KMS-11 (cell line): ENCODE data around the gene NOP9.

Experiments used
- H2AFZ ChIP-seq: fragments of 200-600 bp; sonication (generic); 2 replicates; pipeline ENCODE4 v1.6.1; 2016; ENCODE audit warnings: antibody characterized with exemption, mixed run types, low read depth
- H3K27ac ChIP-seq: fragments of 200-600 bp; sonication (generic); 2 replicates; pipeline ENCODE4 v1.6.1; 2016; ENCODE audit warnings: mild to moderate bottlenecking, mixed run types
- H3K27me3 ChIP-seq: fragments of 200-600 bp; sonication (generic); 2 replicates; pipeline ENCODE4 v1.6.1; 2017; ENCODE audit warnings: mild to moderate bottlenecking, low read depth, mixed run types, moderate library complexity; ENCODE audit not compliant: insufficient read depth
- H3K36me3 ChIP-seq: fragments of 200-600 bp; sonication (generic); 2 replicates; pipeline ENCODE4 v1.6.1; 2017; ENCODE audit warnings: mild to moderate bottlenecking, mixed run types; ENCODE audit not compliant: insufficient read depth
- H3K4me1 ChIP-seq: fragments of 200-600 bp; sonication (generic); 2 replicates; pipeline ENCODE4 v1.6.1; 2016; ENCODE audit warnings: mild to moderate bottlenecking, low read depth, mixed run types; ENCODE audit not compliant: poor library complexity, severe bottlenecking
- H3K4me2 ChIP-seq: fragments of 200-600 bp; sonication (generic); 2 replicates; pipeline ENCODE4 v1.7.0; 2016; ENCODE audit warnings: mild to moderate bottlenecking, mixed run types
- H3K4me3 ChIP-seq: fragments of 200-600 bp; sonication (generic); IDR thresholded peaks from 2 replicates; pipeline ENCODE4 v1.6.1; 2017; ENCODE audit warnings: low read depth, low read length, mixed read lengths; ENCODE audit not compliant: insufficient read depth
- H3K79me2 ChIP-seq: fragments of 200-600 bp; sonication (generic); 2 replicates; pipeline ENCODE4 v1.6.1; 2016; ENCODE audit warnings: low read depth, mixed run types; ENCODE audit not compliant: insufficient read depth
- H3K9ac ChIP-seq: fragments of 200-600 bp; sonication (generic); 2 replicates; pipeline ENCODE4 v1.6.1; 2016; ENCODE audit warnings: mild to moderate bottlenecking, mixed run types
- H4K20me1 ChIP-seq: fragments of 200-600 bp; sonication (generic); 2 replicates; pipeline ENCODE4 v1.6.1; 2016; ENCODE audit warnings: mild to moderate bottlenecking, mixed run types; ENCODE audit not compliant: insufficient read depth
- TF ChIP-seq, protein P1 (sequence below): fragments of 200-600 bp; sonication (generic); conservative IDR thresholded peaks from 2 replicates; pipeline ENCODE4 v1.6.1; 2017; ENCODE audit warnings: low read depth, mild to moderate bottlenecking, antibody characterized with exemption, low read length, moderate library complexity, mixed read lengths

The NOP9 gene

GRCh38 chr14:24277606-24278321, 21.9 kb upstream of the NOP9 start:
- Histone ChIP-seq H3K79me2 (no peaks in the 10 kb centered on the region), H3K4me2 (no peak overlapping the region), H2AFZ (no peak overlapping the region)

GRCh38 chr14:24278424-24278823, 21.2 kb upstream of the NOP9 start:
- no peak overlapping the region for H3K4me2 ChIP-seq
- no peaks in the 10 kb centered on the region for H3K36me3 ChIP-seq
- H2AFZ ChIP-seq: no peak overlapping the region
- no peaks in the 10 kb centered on the region for H4K20me1 ChIP-seq
- TF ChIP-seq, protein P1, sequence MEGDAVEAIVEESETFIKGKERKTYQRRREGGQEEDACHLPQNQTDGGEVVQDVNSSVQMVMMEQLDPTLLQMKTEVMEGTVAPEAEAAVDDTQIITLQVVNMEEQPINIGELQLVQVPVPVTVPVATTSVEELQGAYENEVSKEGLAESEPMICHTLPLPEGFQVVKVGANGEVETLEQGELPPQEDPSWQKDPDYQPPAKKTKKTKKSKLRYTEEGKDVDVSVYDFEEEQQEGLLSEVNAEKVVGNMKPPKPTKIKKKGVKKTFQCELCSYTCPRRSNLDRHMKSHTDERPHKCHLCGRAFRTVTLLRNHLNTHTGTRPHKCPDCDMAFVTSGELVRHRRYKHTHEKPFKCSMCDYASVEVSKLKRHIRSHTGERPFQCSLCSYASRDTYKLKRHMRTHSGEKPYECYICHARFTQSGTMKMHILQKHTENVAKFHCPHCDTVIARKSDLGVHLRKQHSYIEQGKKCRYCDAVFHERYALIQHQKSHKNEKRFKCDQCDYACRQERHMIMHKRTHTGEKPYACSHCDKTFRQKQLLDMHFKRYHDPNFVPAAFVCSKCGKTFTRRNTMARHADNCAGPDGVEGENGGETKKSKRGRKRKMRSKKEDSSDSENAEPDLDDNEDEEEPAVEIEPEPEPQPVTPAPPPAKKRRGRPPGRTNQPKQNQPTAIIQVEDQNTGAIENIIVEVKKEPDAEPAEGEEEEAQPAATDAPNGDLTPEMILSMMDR: no peak
- no peak overlapping the region for H3K9ac ChIP-seq
- no peak overlapping the region for H3K4me3 ChIP-seq
- no peaks in the 10 kb centered on the region for H3K79me2 ChIP-seq
- peaks cover 19% of the 10 kb centered on the region for H3K4me1 ChIP-seq
- H3K27me3 ChIP-seq: no peaks in the 10 kb centered on the region
- no peak overlapping the region for H3K27ac ChIP-seq

More at GRCh38 chr14:24277606-24278321, 21.9 kb upstream of the NOP9 start:
- H3K4me1 ChIP-seq: peaks cover 21% of the 10 kb centered on the region
- no peak overlapping the region for H3K9ac ChIP-seq
- no peaks in the 10 kb centered on the region for H3K36me3 ChIP-seq
- TF ChIP-seq, protein P1: no peak
- H3K4me3 ChIP-seq: no peak overlapping the region
- no peak overlapping the region for H3K27ac ChIP-seq
- H4K20me1 ChIP-seq: no peaks in the 10 kb centered on the region
- H3K27me3 ChIP-seq: no peaks in the 10 kb centered on the region

- H3K4me1 ChIP-seq: peaks cover 8% of the 10 kb centered on the region
- H3K27me3 ChIP-seq: no peaks in the 10 kb centered on the region
- no peaks in the 10 kb centered on the region for H3K79me2 ChIP-seq
- no peak overlapping the region for H3K9ac ChIP-seq
- no peak overlapping the region for H3K27ac ChIP-seq
- no peak overlapping the region for H3K4me3 ChIP-seq
- H2AFZ ChIP-seq: no peak overlapping the region
- no peaks in the 10 kb centered on the region for H4K20me1 ChIP-seq
- H3K4me2 ChIP-seq: no peak overlapping the region
- TF ChIP-seq, protein P1: no peak
- no peaks in the 10 kb centered on the region for H3K36me3 ChIP-seq
These were observed 20.1 kb upstream of the NOP9 start for GRCh38 chr14:24279301-24280186.

DNA sequence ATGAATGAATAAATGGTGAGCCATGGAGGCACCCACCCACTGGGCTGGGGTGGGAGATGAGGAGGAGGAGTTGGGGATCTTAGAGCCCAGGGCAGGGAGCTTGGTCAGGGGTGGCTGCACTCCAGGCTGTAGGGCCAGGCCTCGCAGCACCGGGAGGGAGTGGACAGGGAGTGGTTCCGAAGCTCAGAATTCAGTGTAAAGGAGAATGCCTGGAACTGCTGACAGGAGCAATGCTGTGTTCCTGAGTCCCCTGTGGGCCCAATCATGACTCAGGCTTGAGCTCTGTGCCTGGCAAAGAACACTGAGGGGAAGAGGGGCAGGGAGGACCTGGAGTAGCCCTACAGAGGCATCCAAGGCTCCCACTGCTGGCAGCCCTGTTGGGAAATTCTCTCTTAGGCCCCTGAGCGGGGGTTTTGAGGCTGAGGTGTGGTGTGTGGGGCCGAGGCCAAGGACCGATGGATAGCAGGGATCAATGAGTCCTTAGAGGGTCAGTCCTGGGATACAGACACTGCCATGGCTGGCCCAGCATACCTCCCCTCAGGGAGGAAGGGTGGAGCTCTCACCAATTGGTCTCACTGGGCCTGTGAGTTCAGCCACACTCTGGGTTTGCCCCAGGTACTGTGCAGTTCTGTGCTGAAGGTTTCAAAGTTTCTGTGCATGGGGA, 18.7 kb upstream of the NOP9 start:
- no peak overlapping the region for H2AFZ ChIP-seq
- H3K79me2 ChIP-seq: no peaks in the 10 kb centered on the region
- TF ChIP-seq, protein P1: no peak
- no peak overlapping the region for H3K9ac ChIP-seq
- H3K36me3 ChIP-seq: no peaks in the 10 kb centered on the region
- H3K4me3 ChIP-seq: no peak overlapping the region
- no peak overlapping the region for H3K27ac ChIP-seq
- no peaks in the 10 kb centered on the region for H4K20me1 ChIP-seq
- no peak overlapping the region for H3K4me2 ChIP-seq
- H3K4me1 ChIP-seq: peaks cover 7% of the 10 kb centered on the region
- no peaks in the 10 kb centered on the region for H3K27me3 ChIP-seq
